NCI-H128 (cell line): ENCODE results near the gene LRP1B.

Experiments used
- DNase-seq: peaks from one replicate; lab custom pipeline; 2025; ENCODE audit not compliant: unreplicated experiment; lab: John Stamatoyannopoulos, UW

Gene LRP1B

GRCh38 chr2:141526760-141527159 lies 604.1 kb downstream of the LRP1B start:
- DNase-seq: no peak

GRCh38 chr2:141524777-141525176 lies 606.0 kb downstream of the LRP1B start:
- no peak for DNase-seq

- DNase-seq: no peak
These were observed 607.6 kb downstream of the LRP1B start for GRCh38 chr2:141523199-141523598.

GRCh38 chr2:141522702-141523101 lies 608.1 kb downstream of the LRP1B start:
- no peak for DNase-seq

GRCh38 chr2:141522048-141522447 lies 608.8 kb downstream of the LRP1B start:
- DNase-seq: no peak

- no peak for DNase-seq
These were observed 610.9 kb downstream of the LRP1B start for GRCh38 chr2:141519906-141520305.

GRCh38 chr2:141517852-141518421 lies 612.9 kb downstream of the LRP1B start:
- DNase-seq: no peak

- no peak for DNase-seq
These were observed 613.5 kb downstream of the LRP1B start for GRCh38 chr2:141517180-141517851.

GRCh38 chr2:141515931-141516330 lies 614.9 kb downstream of the LRP1B start:
- DNase-seq: no peak

- no peak for DNase-seq
These were observed 617.0 kb downstream of the LRP1B start for GRCh38 chr2:141513853-141514252.

GRCh38 chr2:141508806-141509595 lies 621.8 kb downstream of the LRP1B start:
- DNase-seq: no peak

- DNase-seq: no peak
These were observed 622.6 kb downstream of the LRP1B start for GRCh38 chr2:141508086-141508752.

GRCh38 chr2:141506135-141506534 lies 624.7 kb downstream of the LRP1B start:
- no peak for DNase-seq

GRCh38 chr2:141501752-141502151 lies 629.1 kb downstream of the LRP1B start:
- no peak for DNase-seq

GRCh38 chr2:141499123-141499522 lies 631.7 kb downstream of the LRP1B start:
- DNase-seq: no peak

GRCh38 chr2:141498561-141498960 lies 632.3 kb downstream of the LRP1B start:
- DNase-seq: no peak

GRCh38 chr2:141497272-141497671 lies 633.5 kb downstream of the LRP1B start:
- no peak for DNase-seq

GRCh38 chr2:141496810-141497209 lies 634.0 kb downstream of the LRP1B start:
- no peak for DNase-seq

- no peak for DNase-seq
These were observed 636.9 kb downstream of the LRP1B start for GRCh38 chr2:141493936-141494335.

GRCh38 chr2:141492816-141493215 lies 638.0 kb downstream of the LRP1B start:
- DNase-seq: no peak

GRCh38 chr2:141490886-141491285 lies 639.9 kb downstream of the LRP1B start:
- DNase-seq: no peak

GRCh38 chr2:141482697-141483096 lies 648.1 kb downstream of the LRP1B start:
- no peak for DNase-seq
